Activated B cell treated with CpG ODN at 0.5 μM for 24 hours (primary cell): ENCODE data around the gene TPCN1. TPM values are rescaled to one million over a fixed set of nuclear protein-coding genes. Genes with fewer than 3 reads are reported as not detected.

Experiments
- ATAC-seq: fragments of 200-7000 bp; cut with Tn5 transposase; one replicate; pipeline ENCODE4 v1.10.0; 2021; ENCODE audit warnings: low read depth, mild to moderate bottlenecking, moderate library complexity
- CTCF ChIA-PET: fragments of 350-600 bp; sonication (Branson Sonifier 250); formaldehyde crosslinking; loops from one replicate; lab custom pipeline; 2021; ENCODE audit warnings: antibody characterized with exemption; lab: Charles Lee
- POLR2A ChIA-PET: fragments of 350-600 bp; sonication (Branson Sonifier 250); formaldehyde crosslinking; loops from one replicate; lab custom pipeline; 2021; ENCODE audit warnings: antibody characterized with exemption; lab: Charles Lee
- DNase-seq: peaks from one replicate; pipeline ENCODE4 v3.0.0; 2022
- H3K27ac Mint-ChIP-seq: one replicate; pipeline ENCODE4 v1.8.0; 2020; ENCODE audit warnings: mixed read lengths
- H3K27me3 Mint-ChIP-seq: one replicate; pipeline ENCODE4 v1.8.0; 2021; ENCODE audit warnings: mixed read lengths
- H3K36me3 Mint-ChIP-seq: one replicate; pipeline ENCODE4 v1.8.0; 2021; ENCODE audit warnings: low read depth, mixed read lengths
- H3K4me1 Mint-ChIP-seq: one replicate; pipeline ENCODE4 v1.8.0; 2021; ENCODE audit warnings: mixed read lengths
- H3K4me3 Mint-ChIP-seq: one replicate; pipeline ENCODE4 v1.8.0; 2020; ENCODE audit warnings: mild to moderate bottlenecking, mixed read lengths
- H3K9me3 Mint-ChIP-seq: one replicate; pipeline ENCODE4 v1.8.0; 2020; ENCODE audit warnings: mixed read lengths
- CTCF ChIP-seq: fragments of 200-600 bp; IDR thresholded peaks from one replicate; pipeline ENCODE4 v1.8.0; 2022; ENCODE audit warnings: antibody characterized with exemption, mild to moderate bottlenecking
- intact Hi-C: fragments of 100-400 bp; cut with micrococcal nuclease; formaldehyde crosslinking; loops from one replicate; pipeline ENCODE4 v1.15.1; 2024
- total RNA-seq: library from RNA; stranded (reverse); gene quantifications from 2 replicates; pipeline ENCODE4 v1.2.3, GENCODE V29; 2022

Gene TPCN1
- total RNA-seq, 1 donor from 2014 or later, result 126 TPM

GRCh38 chr12:113174461-113175384 lies 46.5 kb upstream of the TPCN1 start:
- H3K4me1 Mint-ChIP-seq, result peaks cover 32% of the 10 kb centered on the region
- ATAC-seq, result peak; percentile 81
- H3K27me3 Mint-ChIP-seq, result no peaks in the 10 kb centered on the region
- no peak overlapping the region for H3K4me3 Mint-ChIP-seq
- ChIA-PET POLR2A (interaction anchor here (0.6 to 3.0 kb wide), 7 partner anchors 10 to 241 kb away, joined by 3 to 15 read pairs (median 5); partner anchors contain the start of genes DDX54 and RITA1), CTCF (interaction anchor here (0.6 to 3.8 kb wide), 30 partner anchors 9 to 274 kb away, joined by 3 to 35 read pairs (median 4); partner anchors contain the start of genes DDX54, OAS2 and RITA1)
- H3K36me3 Mint-ChIP-seq, result peaks cover 88% of the 10 kb centered on the region
- peak; percentile 95 for TF ChIP-seq CTCF
- no peak overlapping the region for H3K27ac Mint-ChIP-seq
- intact Hi-C loops, result loop anchor here (1.0 to 2.0 kb wide), 6 partner anchors 22 to 274 kb away; no protein-coding TSS in a partner anchor
- H3K9me3 Mint-ChIP-seq, result no peaks in the 10 kb centered on the region
- peak; percentile 78 for DNase-seq

DNA sequence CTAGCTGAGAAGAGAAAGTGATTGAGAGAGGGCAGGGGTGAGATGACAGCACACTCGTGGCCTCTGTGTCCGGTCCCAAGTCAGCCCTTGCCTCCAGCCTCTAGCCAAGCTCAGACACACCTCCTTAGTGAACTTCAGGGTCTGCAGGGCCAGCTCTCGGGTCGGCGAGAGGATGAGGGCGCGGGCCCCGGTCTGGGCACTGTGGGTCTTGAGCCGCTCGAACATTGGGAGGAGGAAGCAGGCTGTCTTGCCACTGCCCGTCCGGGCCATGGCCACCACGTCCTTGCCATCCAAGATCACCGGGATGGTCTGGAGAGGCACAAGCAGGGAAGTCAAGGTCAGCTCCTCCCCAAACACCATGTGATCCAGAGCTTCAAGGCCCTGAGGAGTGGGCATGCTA lies 42.2 kb upstream of the TPCN1 start:
- no peak for TF ChIP-seq CTCF
- Mint-ChIP-seq H3K4me3 (no peak overlapping the region), H3K27ac (no peak overlapping the region), H3K36me3 (peaks cover 72% of the 10 kb centered on the region), H3K4me1 (peaks cover 15% of the 10 kb centered on the region), H3K27me3 (no peaks in the 10 kb centered on the region), H3K9me3 (no peaks in the 10 kb centered on the region)
- DNase-seq, result no peak
- ChIA-PET POLR2A (no interaction called here), CTCF (no interaction called here)
- no peak for ATAC-seq
- intact Hi-C loops, result no loop called here

GRCh38 chr12:113180333-113180732 lies 40.9 kb upstream of the TPCN1 start:
- peaks cover 68% of the 10 kb centered on the region for H3K36me3 Mint-ChIP-seq
- no peak overlapping the region for H3K27ac Mint-ChIP-seq
- ATAC-seq (no peak), DNase-seq (no peak)
- no peaks in the 10 kb centered on the region for H3K27me3 Mint-ChIP-seq
- H3K4me1 Mint-ChIP-seq, result peaks cover 21% of the 10 kb centered on the region
- POLR2A ChIA-PET, result interaction anchor here (0.6 kb wide), 1 partner anchor 111 kb away, joined by 3 read pairs; no protein-coding TSS in a partner anchor
- TF ChIP-seq CTCF, result no peak
- intact Hi-C loops, result no loop called here
- no peak overlapping the region for H3K4me3 Mint-ChIP-seq
- no peaks in the 10 kb centered on the region for H3K9me3 Mint-ChIP-seq
- CTCF ChIA-PET, result no interaction called here

DNA sequence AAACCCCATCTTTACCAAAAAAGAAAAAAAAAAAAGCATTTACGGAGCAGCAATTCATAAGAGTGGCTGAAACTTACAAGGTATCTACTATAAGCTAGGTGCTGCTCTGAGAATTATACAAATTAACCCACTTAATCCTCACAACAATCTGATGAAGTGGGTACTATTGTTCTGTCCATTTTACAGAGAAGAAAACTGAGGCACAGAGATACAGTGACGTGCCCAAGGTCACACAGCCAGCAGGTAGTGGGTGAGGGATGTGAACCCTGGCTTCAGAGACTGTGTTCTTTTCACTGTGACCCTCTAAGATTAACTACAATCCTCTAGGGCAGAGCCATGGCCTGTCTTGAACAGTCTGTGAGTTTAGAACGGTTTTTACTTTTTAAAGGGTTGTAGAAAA lies 39.3 kb upstream of the TPCN1 start:
- peaks cover 59% of the 10 kb centered on the region for H3K36me3 Mint-ChIP-seq
- intact Hi-C loops, result no loop called here
- peaks cover 31% of the 10 kb centered on the region for H3K4me1 Mint-ChIP-seq
- ChIA-PET POLR2A (no interaction called here), CTCF (interaction anchor here (0.6 kb wide), 1 partner anchor 133 kb away, joined by 3 read pairs; no protein-coding TSS in a partner anchor)
- ATAC-seq, result no peak
- TF ChIP-seq CTCF, result no peak
- H3K27me3 Mint-ChIP-seq, result no peaks in the 10 kb centered on the region
- DNase-seq, result no peak
- H3K27ac Mint-ChIP-seq, result no peak overlapping the region
- no peaks in the 10 kb centered on the region for H3K9me3 Mint-ChIP-seq
- no peak overlapping the region for H3K4me3 Mint-ChIP-seq

DNA sequence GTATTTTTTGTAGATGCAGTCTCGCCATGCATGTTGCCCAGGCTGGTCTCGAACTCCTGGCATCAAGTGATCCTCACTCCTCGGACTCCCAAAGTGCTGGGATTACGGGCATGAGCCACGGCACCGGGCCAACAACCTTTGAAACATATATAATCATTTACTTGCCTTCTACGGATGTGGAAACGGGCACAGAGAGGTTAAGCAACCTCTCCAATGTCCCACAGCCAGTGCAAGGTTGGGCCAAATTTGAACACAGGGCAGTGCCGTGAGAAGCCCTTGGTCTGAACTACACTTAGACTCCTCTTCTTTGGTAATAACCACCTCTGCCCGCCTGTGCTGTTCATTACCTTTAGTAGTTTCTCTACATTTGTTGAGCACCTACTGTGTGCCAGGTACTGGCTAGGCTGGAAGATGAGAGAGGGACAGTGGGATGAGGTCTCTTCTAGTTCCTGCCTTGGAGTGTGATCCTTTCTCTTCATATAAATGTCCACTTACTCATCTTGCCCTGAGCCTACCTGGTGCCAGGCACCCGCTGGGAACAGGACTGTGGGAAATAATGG lies 38.2 kb upstream of the TPCN1 start:
- H3K27me3 Mint-ChIP-seq, result no peaks in the 10 kb centered on the region
- H3K4me1 Mint-ChIP-seq, result peaks cover 39% of the 10 kb centered on the region
- peak overlapping the region; percentile 38 for H3K4me3 Mint-ChIP-seq
- ChIA-PET POLR2A (interaction anchor here (1.3 to 2.8 kb wide), 2 partner anchors 9 to 20 kb away, joined by 3 to 15 read pairs; no protein-coding TSS in a partner anchor), CTCF (interaction anchor here (1.0 kb wide), 1 partner anchor 9 kb away, joined by 6 read pairs; no protein-coding TSS in a partner anchor)
- peaks cover 47% of the 10 kb centered on the region for H3K36me3 Mint-ChIP-seq
- ATAC-seq (no peak), DNase-seq (no peak)
- intact Hi-C loops, result no loop called here
- no peaks in the 10 kb centered on the region for H3K9me3 Mint-ChIP-seq
- no peak overlapping the region for H3K27ac Mint-ChIP-seq
- no peak for TF ChIP-seq CTCF
